Stimulated activated CD8-positive, alpha-beta memory T cell treated with anti-CD3 and anti-CD28 coated beads, Interleukin-7, amount 100 ng/mL, for 24 hours (primary cell): Measurements from ENCODE around the gene SPSB1.

Experiments used
- DNase-seq: peaks from one replicate; pipeline ENCODE4 v3.0.0-alpha.2; 2020; ENCODE audit warnings: low read depth

SPSB1 gene

GRCh38 chr1:9260059-9260766 lies 32.5 kb upstream of the SPSB1 start:
- no peak for DNase-seq

- DNase-seq: no peak
Observed at GRCh38 chr1:9261496-9261895, 31.2 kb upstream of the SPSB1 start.

GRCh38 chr1:9262096-9262986 lies 30.4 kb upstream of the SPSB1 start:
- no peak for DNase-seq

DNA sequence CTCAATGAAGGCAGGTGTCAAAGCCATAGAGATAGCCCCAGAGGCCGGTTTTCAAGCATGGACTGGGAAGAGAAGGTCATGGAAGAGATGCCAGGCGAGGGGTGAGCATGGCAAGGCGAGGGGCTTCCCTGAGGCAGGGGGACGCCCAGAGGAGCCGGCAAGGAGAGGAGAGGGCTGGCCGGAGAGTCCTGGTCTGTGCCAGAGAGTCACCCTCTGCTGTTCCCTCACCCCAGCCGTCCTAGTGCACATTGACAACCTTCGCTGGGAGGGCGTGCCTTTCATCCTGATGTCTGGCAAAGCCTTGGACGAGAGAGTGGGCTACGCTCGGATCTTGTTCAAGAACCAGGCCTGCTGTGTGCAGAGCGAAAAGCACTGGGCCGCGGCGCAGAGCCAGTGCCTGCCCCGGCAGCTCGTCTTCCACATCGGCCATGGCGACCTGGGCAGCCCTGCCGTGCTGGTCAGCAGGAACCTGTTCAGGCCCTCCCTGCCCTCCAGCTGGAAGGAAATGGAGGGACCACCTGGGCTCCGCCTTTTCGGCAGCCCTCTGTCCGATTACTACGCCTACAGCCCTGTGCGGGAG lies 29.3 kb upstream of the SPSB1 start:
- DNase-seq: no peak

DNA sequence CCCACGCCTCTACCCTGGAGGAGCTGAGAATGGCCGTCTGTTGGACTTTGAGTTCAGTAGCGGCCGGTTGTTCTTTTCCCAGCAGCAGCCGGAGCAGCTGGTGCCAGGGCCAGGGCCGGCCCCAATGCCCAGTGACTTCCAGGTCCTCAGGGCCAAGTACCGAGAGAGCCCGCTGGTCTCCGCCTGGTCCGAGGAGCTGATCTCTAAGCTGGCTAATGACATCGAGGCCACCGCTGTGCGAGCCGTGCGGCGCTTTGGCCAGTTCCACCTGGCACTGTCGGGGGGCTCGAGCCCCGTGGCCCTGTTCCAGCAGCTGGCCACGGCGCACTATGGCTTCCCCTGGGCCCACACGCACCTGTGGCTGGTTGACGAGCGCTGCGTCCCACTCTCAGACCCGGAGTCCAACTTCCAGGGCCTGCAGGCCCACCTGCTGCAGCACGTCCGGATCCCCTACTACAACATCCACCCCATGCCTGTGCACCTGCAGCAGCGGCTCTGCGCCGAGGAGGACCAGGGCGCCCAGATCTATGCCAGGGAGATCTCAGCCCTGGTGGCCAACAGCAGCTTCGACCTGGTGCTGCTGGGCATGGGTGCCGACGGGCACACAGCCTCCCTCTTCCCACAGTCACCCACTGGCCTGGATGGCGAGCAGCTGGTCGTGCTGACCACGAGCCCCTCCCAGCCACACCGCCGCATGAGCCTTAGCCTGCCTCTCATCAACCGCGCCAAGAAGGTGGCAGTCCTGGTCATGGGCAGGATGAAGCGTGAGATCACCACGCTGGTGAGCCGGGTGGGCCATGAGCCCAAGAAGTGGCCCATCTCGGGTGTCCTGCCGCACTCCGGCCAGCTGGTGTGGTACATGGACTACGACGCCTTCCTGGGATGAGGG lies 28.5 kb upstream of the SPSB1 start:
- no peak for DNase-seq

DNA sequence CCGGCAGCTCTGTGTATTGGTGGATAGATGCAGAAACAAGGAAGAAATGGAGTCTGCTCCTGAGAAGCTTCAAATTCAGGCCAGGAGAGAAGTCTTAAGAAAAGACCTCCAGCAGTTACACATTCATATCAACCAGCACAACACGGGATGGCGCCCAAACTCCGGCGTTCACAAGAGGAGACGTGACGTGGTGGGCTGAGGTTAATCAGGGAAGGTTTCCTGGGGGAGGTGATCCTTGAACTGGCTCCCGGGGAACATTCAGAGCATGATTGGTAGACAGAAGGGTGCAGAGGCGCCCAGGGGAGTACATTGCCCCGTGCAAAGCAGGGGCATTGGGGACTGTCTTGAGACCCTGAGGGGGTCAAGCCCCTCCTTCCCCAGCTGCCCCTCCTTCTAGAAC lies 27.7 kb upstream of the SPSB1 start:
- DNase-seq: no peak

DNA sequence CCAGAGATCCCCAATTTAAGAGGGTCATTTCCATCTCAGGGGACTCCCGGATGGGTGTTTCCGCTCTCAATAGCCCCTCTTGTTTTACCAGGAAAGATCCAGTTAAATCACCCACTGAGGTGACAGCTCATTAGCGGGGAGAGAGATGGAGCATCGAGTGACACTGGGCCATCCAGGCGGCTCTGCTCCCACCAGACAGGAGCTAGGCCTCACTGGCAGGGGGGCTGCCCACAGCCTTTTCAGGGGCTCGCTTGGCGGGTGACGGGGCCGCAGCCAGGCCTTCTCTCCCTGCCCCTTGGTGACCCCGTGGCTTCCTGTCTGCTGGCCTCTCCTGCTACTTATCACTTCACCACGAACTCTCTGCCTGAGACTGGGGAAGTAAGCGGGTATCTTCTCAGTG lies 26.7 kb upstream of the SPSB1 start:
- no peak for DNase-seq

GRCh38 chr1:9267352-9267686 lies 25.4 kb upstream of the SPSB1 start:
- DNase-seq: no peak

GRCh38 chr1:9267827-9268581 lies 24.7 kb upstream of the SPSB1 start:
- DNase-seq: no peak

DNA sequence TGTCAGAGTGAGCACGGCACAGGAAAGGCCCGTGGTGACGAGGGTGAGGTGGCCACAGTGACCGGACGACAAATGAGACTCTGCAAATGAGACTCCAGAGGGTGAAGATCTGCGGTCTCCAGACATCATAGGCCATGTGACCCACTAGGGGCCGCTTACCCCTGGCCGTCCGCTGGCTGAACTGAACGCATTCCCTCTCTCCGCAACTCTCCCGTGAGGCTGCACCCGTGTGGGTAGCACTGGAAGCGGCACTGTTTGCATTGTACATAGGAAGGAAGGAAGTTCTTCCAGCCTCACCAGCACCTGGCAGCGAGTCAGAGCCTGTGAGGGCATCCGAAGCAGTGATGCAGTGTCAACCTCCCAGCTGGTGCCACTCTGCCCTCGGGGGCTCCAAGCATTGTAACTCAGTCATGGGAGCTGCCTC lies 23.6 kb upstream of the SPSB1 start:
- DNase-seq: no peak

DNA sequence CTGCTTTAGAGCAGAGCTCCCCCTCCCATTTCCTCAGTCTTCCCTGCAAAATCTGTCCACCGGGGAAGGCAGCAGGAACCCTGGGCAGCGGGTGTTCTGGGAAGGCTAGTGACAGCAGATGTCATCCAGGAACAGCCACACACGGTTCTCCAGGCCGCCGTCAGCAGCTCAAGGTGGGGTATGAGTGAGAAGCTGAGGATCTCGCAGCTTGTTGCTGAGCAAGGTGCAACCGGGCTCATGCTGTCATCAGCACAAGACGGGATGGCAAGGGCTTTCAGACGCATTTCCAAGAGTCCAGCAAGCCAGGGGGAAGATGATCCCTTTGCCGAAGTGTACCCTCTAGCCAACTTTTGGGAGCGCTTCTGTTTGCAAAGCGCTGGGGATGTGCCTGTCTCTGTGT lies 23.0 kb upstream of the SPSB1 start:
- no peak for DNase-seq

DNA sequence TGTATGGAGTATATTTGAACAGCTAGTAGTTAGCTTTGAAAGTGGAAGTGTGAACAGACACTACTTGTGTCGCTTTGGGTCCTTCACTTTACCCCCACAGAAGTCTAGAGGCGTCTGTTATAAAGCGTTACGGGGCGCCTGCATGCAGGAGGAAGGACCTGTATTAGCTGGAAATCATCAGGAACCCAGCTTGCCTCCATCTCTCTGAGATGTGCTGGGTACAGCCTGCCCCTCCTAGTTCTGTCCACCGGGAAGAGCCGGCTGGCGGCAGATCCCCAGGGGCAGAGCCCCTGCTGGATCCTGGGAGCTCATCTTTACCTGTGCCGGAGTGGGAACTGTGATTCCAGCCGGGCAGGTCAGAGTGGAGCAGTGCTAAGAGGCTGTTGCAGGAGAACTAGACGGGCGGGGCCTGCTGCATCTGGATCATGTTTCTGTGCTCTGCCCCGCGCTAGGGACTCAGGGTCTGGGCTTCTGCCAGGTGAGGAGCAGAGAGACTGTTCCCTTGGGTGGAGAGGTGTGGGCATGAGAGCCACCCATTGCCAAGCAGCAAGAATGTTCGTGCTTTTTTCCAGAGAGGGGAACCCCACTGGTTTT lies 22.3 kb upstream of the SPSB1 start:
- no peak for DNase-seq

- no peak for DNase-seq
Observed at GRCh38 chr1:9271283-9271682, 21.4 kb upstream of the SPSB1 start.

GRCh38 chr1:9271861-9272595 lies 20.7 kb upstream of the SPSB1 start:
- no peak for DNase-seq

GRCh38 chr1:9273177-9273576 lies 19.5 kb upstream of the SPSB1 start:
- no peak for DNase-seq

- no peak for DNase-seq
Observed at GRCh38 chr1:9275161-9275560, 17.5 kb upstream of the SPSB1 start.

DNA sequence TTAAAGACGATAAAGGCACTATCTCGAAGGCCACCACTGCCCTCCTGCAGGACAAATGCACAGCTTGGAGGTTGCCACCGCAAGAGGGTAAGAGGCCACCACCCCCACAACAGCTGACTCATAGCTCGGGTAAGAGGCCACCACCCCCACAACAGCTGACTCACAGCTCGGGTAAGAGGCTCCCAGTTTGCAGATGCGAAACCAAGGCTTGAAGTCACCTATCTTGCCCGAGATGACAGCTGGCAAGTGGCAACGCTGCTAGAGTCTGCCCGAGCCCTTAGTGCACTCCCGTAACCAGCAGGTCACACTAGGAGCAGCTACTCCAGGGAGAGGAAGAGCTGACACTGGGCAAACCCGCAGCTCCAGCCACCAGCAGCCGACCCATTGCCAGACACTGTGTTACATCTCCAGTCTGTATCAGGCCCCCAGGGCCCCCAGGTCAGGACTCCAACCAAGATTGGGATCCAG lies 17.1 kb upstream of the SPSB1 start:
- DNase-seq: peak; percentile 67

- DNase-seq: no peak
Observed at GRCh38 chr1:9278116-9278515, 14.6 kb upstream of the SPSB1 start.

DNA sequence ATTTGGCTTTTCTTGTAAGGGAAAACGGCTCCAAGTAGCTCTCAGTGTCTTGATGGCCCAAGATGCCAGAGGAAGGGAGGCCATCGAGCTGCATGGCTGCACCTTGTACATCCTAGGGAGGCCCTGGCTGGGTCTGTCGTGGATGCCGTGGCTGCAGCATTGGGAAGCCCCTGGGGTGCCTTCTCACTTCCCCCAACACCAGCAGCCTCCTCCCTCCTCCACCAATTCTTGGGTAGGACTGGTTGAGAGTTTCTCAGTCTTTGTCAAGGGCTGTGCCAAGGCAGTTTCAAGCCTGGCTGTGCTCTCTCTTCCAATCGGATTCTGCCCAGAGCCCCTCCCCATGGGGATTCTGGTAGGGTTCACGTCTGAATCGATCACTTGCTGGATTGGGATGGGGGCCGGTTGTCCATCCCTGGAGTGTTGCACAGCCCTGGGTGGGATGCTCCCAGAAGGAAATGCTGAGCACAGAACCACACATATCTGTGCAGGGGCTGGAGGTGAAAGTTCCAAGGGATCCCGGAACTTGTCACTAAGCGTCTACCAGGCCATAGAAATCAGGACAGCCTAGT lies 14.0 kb upstream of the SPSB1 start:
- DNase-seq: no peak
